Erythroblast (primary cell): ENCODE measurements around the gene OR8D2.

Source experiments
- GATA1 ChIP-seq: IDR thresholded peaks from 2 replicates; pipeline ENCODE4 v1.6.1; 2011; ENCODE audit warnings: low read depth, mild to moderate bottlenecking, control low read depth, low read length, moderate library complexity
- POLR2A ChIP-seq: IDR thresholded peaks from 2 replicates; pipeline ENCODE4 v1.6.1; 2011; ENCODE audit warnings: mild to moderate bottlenecking, low read length

DNA sequence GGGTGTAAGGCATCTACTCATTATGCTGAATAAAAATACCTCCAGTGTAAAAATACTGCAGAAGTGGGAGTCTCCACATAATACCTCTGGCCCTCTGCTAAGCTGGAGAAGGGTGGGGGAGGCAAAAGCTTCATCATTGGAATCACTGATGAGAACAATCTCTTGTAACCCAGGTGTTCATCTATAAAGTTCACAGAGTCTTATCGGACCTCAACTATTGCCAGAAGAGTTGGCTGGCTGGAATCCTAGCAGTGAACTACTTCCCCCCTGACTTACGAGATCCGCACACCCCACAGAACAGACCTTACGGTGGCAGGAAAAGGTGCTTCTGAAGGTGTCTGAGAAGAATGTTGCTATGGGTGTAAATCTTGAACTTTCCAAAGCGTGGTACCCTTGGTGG is 8.7 kb downstream of the OR8D2 start:
- TF ChIP-seq POLR2A: no peak
- no peak for TF ChIP-seq GATA1
